MM.1S (cell line): ENCODE measurements around the gene CDH4.

Experiments
- DNase-seq: peaks from one replicate; pipeline ENCODE4 v3.0.0-alpha.2; 2015
- H2AFZ ChIP-seq: fragments of 300-600 bp; sonication (generic); 2 replicates; pipeline ENCODE4 v1.6.0; 2016; ENCODE audit warnings: antibody characterized with exemption, low read length
- H3F3A ChIP-seq: fragments of 300-600 bp; sonication (generic); 2 replicates; pipeline ENCODE4 v1.6.1; 2016; ENCODE audit warnings: mild to moderate bottlenecking, antibody characterized with exemption, low read length, moderate library complexity, mixed read lengths; ENCODE audit not compliant: insufficient read depth
- H3K27ac ChIP-seq: fragments of 300-600 bp; sonication (generic); 2 replicates; pipeline ENCODE4 v1.5.1; 2016; ENCODE audit warnings: mild to moderate bottlenecking, low read length
- H3K27me3 ChIP-seq: fragments of 300-600 bp; sonication (generic); replicated peaks from 2 replicates; pipeline ENCODE4 v1.6.0; 2016; ENCODE audit warnings: low read length; ENCODE audit not compliant: insufficient read depth
- H3K36me3 ChIP-seq: fragments of 300-600 bp; sonication (generic); replicated peaks from 2 replicates; pipeline ENCODE4 v1.6.1; 2016; ENCODE audit warnings: mild to moderate bottlenecking, low read length, mixed read lengths; ENCODE audit not compliant: insufficient read depth
- H3K4me1 ChIP-seq: fragments of 300-600 bp; sonication (generic); 2 replicates; pipeline ENCODE4 v1.6.1; 2016; ENCODE audit warnings: low read length, mixed read lengths
- H3K4me2 ChIP-seq: fragments of 300-600 bp; sonication (generic); 2 replicates; pipeline ENCODE4 v1.6.0; 2016; ENCODE audit warnings: low read depth, low read length
- H3K4me3 ChIP-seq: fragments of 300-600 bp; sonication (generic); 2 replicates; pipeline ENCODE4 v1.5.1; 2016; ENCODE audit warnings: low read length, mixed read lengths
- H3K79me2 ChIP-seq: fragments of 300-600 bp; sonication (generic); 2 replicates; pipeline ENCODE4 v1.6.1; 2016; ENCODE audit warnings: mixed run types, low read length, mixed read lengths
- H3K9ac ChIP-seq: fragments of 300-600 bp; sonication (generic); 2 replicates; pipeline ENCODE4 v1.6.1; 2016; ENCODE audit warnings: low read length, mixed read lengths
- H3K9me2 ChIP-seq: fragments of 300-600 bp; sonication (generic); replicated peaks from 2 replicates; pipeline ENCODE4 v1.6.1; 2016; ENCODE audit warnings: mild to moderate bottlenecking, low read length, mixed read lengths; ENCODE audit not compliant: insufficient read depth
- H3K9me3 ChIP-seq: fragments of 300-600 bp; sonication (generic); replicated peaks from 2 replicates; pipeline ENCODE4 v1.6.1; 2016; ENCODE audit warnings: mild to moderate bottlenecking, low read length, mixed read lengths; ENCODE audit not compliant: insufficient read depth
- H4K20me1 ChIP-seq: fragments of 300-600 bp; sonication (generic); 2 replicates; pipeline ENCODE4 v1.6.1; 2016; ENCODE audit warnings: mild to moderate bottlenecking, low read length, moderate library complexity, mixed read lengths; ENCODE audit not compliant: insufficient read depth
- EZH2 ChIP-seq: fragments of 300-600 bp; sonication (generic); optimal IDR thresholded peaks from 2 replicates; pipeline ENCODE3; 2017; ENCODE audit warnings: low read depth, mild to moderate bottlenecking, antibody characterized with exemption, low read length, mixed read lengths
- EZH2phosphoT487 ChIP-seq: fragments of 300-600 bp; sonication (generic); IDR thresholded peaks from 2 replicates; pipeline ENCODE4 v1.6.1; 2018; ENCODE audit warnings: antibody characterized with exemption, low read length
- TF ChIP-seq, protein P1 (sequence below): fragments of 300-600 bp; sonication (generic); IDR thresholded peaks from 2 replicates; pipeline ENCODE4 v1.5.1; 2016; ENCODE audit warnings: antibody characterized with exemption, low read length, mixed read lengths

Gene CDH4

GRCh38 chr20:61539706-61540360 lies 287.8 kb downstream of the CDH4 start:
- Histone ChIP-seq H3K27ac (no peak overlapping the region), H3K79me2 (no peaks in the 10 kb centered on the region), H3K36me3 (no peaks in the 10 kb centered on the region), H3K9ac (no peak overlapping the region), H3K9me3 (no peaks in the 10 kb centered on the region), H4K20me1 (no peaks in the 10 kb centered on the region), H3F3A (no peaks in the 10 kb centered on the region), H3K9me2 (no peaks in the 10 kb centered on the region), H3K4me2 (no peak overlapping the region), H3K4me1 (no peaks in the 10 kb centered on the region), H2AFZ (no peak overlapping the region), H3K4me3 (no peak overlapping the region), H3K27me3 (peaks cover 100% of the 10 kb centered on the region)
- no peak for TF ChIP-seq EZH2phosphoT487
- no peak for TF ChIP-seq EZH2
- TF ChIP-seq, protein P1, sequence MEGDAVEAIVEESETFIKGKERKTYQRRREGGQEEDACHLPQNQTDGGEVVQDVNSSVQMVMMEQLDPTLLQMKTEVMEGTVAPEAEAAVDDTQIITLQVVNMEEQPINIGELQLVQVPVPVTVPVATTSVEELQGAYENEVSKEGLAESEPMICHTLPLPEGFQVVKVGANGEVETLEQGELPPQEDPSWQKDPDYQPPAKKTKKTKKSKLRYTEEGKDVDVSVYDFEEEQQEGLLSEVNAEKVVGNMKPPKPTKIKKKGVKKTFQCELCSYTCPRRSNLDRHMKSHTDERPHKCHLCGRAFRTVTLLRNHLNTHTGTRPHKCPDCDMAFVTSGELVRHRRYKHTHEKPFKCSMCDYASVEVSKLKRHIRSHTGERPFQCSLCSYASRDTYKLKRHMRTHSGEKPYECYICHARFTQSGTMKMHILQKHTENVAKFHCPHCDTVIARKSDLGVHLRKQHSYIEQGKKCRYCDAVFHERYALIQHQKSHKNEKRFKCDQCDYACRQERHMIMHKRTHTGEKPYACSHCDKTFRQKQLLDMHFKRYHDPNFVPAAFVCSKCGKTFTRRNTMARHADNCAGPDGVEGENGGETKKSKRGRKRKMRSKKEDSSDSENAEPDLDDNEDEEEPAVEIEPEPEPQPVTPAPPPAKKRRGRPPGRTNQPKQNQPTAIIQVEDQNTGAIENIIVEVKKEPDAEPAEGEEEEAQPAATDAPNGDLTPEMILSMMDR: no peak
- no peak for DNase-seq

GRCh38 chr20:61541537-61541936 lies 289.5 kb downstream of the CDH4 start:
- no peaks in the 10 kb centered on the region for H3K9me3 ChIP-seq
- H3K36me3 ChIP-seq: no peaks in the 10 kb centered on the region
- H3F3A ChIP-seq: no peaks in the 10 kb centered on the region
- no peak overlapping the region for H3K27ac ChIP-seq
- peaks cover 92% of the 10 kb centered on the region for H3K27me3 ChIP-seq
- no peak overlapping the region for H3K4me3 ChIP-seq
- no peak overlapping the region for H2AFZ ChIP-seq
- H3K4me2 ChIP-seq: no peak overlapping the region
- no peaks in the 10 kb centered on the region for H3K4me1 ChIP-seq
- no peak for TF ChIP-seq EZH2phosphoT487
- TF ChIP-seq EZH2: no peak
- TF ChIP-seq, protein P1: no peak
- H3K9ac ChIP-seq: no peak overlapping the region
- no peaks in the 10 kb centered on the region for H4K20me1 ChIP-seq
- H3K9me2 ChIP-seq: no peaks in the 10 kb centered on the region
- H3K79me2 ChIP-seq: no peaks in the 10 kb centered on the region
- no peak for DNase-seq

DNA sequence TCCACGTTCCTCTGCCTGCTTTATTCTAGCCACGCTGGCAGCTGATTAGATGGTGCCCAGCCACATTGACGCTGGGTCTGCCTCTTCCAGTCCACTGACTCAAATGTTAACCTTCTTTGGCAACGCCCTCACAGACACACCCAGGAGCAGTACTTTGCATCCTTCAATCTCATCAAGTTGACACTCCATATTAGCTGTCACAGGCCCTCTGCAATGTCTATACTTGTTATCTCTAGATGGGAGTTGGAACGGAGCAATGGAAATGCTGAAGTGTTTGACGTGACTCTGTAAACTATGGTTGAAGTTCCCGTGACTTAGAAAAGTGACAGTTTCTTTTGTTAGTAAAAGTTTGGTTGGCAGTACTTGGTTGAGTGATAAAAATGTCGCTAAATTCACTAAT lies 291.0 kb downstream of the CDH4 start:
- Histone ChIP-seq H3K9me2 (no peaks in the 10 kb centered on the region), H2AFZ (no peak overlapping the region), H3K4me1 (no peaks in the 10 kb centered on the region), H3K9me3 (no peaks in the 10 kb centered on the region), H3K36me3 (no peaks in the 10 kb centered on the region), H3K9ac (no peak overlapping the region), H3K4me3 (no peak overlapping the region), H3K27ac (no peak overlapping the region), H3K27me3 (peaks cover 82% of the 10 kb centered on the region), H3K4me2 (no peak overlapping the region), H3F3A (no peaks in the 10 kb centered on the region), H3K79me2 (no peaks in the 10 kb centered on the region), H4K20me1 (no peaks in the 10 kb centered on the region)
- DNase-seq: no peak
- no peak for TF ChIP-seq EZH2phosphoT487
- TF ChIP-seq, protein P1: no peak
- TF ChIP-seq EZH2: no peak
